HCT116 (cell line): ENCODE results near the gene PIGX. TPM values are rescaled to one million over a fixed set of nuclear protein-coding genes. Genes with fewer than 3 reads are reported as not detected.
A peak's percentile ranks its signal among the peaks of the same experiment; 100 is the strongest.

ENCODE experiments used
- ATAC-seq: fragments of 200-7000 bp; cut with Tn5 transposase; 2 replicates; pipeline ENCODE4 v1.9.1; 2020; ENCODE audit warnings: mild to moderate bottlenecking, moderate library complexity
- BruUV-seq: library from RNA; stranded (reverse); fragments of 400-500 nt; replicated peaks from 2 replicates; lab custom pipeline; 2021; lab: Mats Ljungman, UMichigan
- CTCF ChIA-PET: fragments of 300-600 bp; sonication (Branson Sonifier 250); formaldehyde crosslinking; loops from one replicate; lab custom pipeline; 2021; ENCODE audit warnings: antibody characterized with exemption; lab: Charles Lee
- POLR2A ChIA-PET: fragments of 300-600, 350-600 bp; sonication (Branson Sonifier 250); formaldehyde crosslinking; loops from one replicate; lab custom pipeline; 2021; ENCODE audit warnings: antibody characterized with exemption; lab: Charles Lee
- RAD21 ChIA-PET, 2 experiments: fragments of 300-600 bp; sonication (Branson Sonifier 250); formaldehyde crosslinking; loops; one replicate each; lab custom pipeline; 2023; ENCODE audit warnings: low total read pairs in 2 of 2; ENCODE audit not compliant: uncharacterized antibody in 2 of 2, unreplicated experiment in 2 of 2, low non-redundant PET in 1 of 2; lab: Charles Lee
- DNase-seq: peaks from one replicate; pipeline ENCODE4 v3.0.0-alpha.2; 2010; ENCODE audit warnings: low read depth, low spot score
- H2AFZ ChIP-seq: fragments of 200-600 bp; shearing (Covaris generic), sonication (generic); 2 replicates; pipeline ENCODE4 v1.6.1; 2017; ENCODE audit warnings: low read depth, mixed run types, mixed read lengths, antibody characterized with exemption, low read length; ENCODE audit not compliant: poor library complexity, severe bottlenecking
- H3K27ac ChIP-seq: 2 replicates; pipeline ENCODE4 v1.5.1; 2012; ENCODE audit warnings: low read depth, low read length
- H3K27me3 ChIP-seq: fragments of 200-600 bp; sonication (generic); 2 replicates; pipeline ENCODE4 v1.6.1; 2016; ENCODE audit warnings: mixed run types, low read length, mixed read lengths; ENCODE audit not compliant: insufficient read depth
- H3K36me3 ChIP-seq, 2 experiments: fragments of 200-500 bp in 1 of 2; fragments of 200-600 bp in 1 of 2; sonication (Bioruptor generic) in 1 of 2; sonication (generic) in 1 of 2; 2 replicates each; pipeline versions ENCODE4 v1.5.1 to v1.6.1; 2014 to 2016; ENCODE audit warnings: low read length in 2 of 2, inconsistent platforms in 1 of 2, mixed read lengths in 1 of 2, mixed run types in 1 of 2; ENCODE audit not compliant: insufficient read depth in 2 of 2, control insufficient read depth in 1 of 2
- H3K4me1 ChIP-seq, 2 experiments: fragments of 200-600 bp in 1 of 2; sonication (generic) in 1 of 2; 2 replicates each; pipeline versions ENCODE4 v1.5.1 to v1.6.1; 2012 to 2017; ENCODE audit warnings: low read length in 2 of 2, inconsistent platforms in 1 of 2, mild to moderate bottlenecking in 1 of 2, mixed read lengths in 1 of 2, mixed run types in 1 of 2, moderate library complexity in 1 of 2; ENCODE audit not compliant: insufficient read depth in 2 of 2, control insufficient read depth in 1 of 2
- H3K4me2 ChIP-seq: fragments of 200-600 bp; sonication (generic); 2 replicates; pipeline ENCODE4 v1.6.1; 2017; ENCODE audit warnings: mixed run types, low read length, mixed read lengths
- H3K4me3 ChIP-seq, 2 experiments: fragments of 200-600 bp in 1 of 2; sonication (generic) in 1 of 2; replicated peaks in 1 of 2; 2 replicates each; pipeline ENCODE4 v1.5.1; 2011 to 2016; ENCODE audit warnings: low read length in 2 of 2, control low read depth in 1 of 2, low read depth in 1 of 2, mild to moderate bottlenecking in 1 of 2, mixed read lengths in 1 of 2, mixed run types in 1 of 2
- H3K79me2 ChIP-seq: fragments of 200-600 bp; sonication (generic); 2 replicates; pipeline ENCODE4 v1.6.1; 2017; ENCODE audit warnings: mild to moderate bottlenecking, mixed run types, low read length, moderate library complexity, mixed read lengths; ENCODE audit not compliant: insufficient read depth
- H3K9ac ChIP-seq: fragments of 200-600 bp; sonication (generic); 2 replicates; pipeline ENCODE4 v1.6.1; 2016; ENCODE audit warnings: low read length, mixed read lengths
- H3K9me2 ChIP-seq: fragments of 200-600 bp; sonication (generic), shearing (Covaris generic); 2 replicates; pipeline ENCODE4 v1.6.1; 2017; ENCODE audit warnings: mixed run types, mild to moderate bottlenecking, moderate library complexity; ENCODE audit not compliant: insufficient read depth
- H3K9me3 ChIP-seq, 2 experiments: fragments of 200-500 bp in 1 of 2; fragments of 200-600 bp in 1 of 2; sonication (Bioruptor generic) in 1 of 2; sonication (generic) in 1 of 2; 2 replicates each; pipeline ENCODE4 v1.6.1; 2014 to 2017; ENCODE audit warnings: low read length in 2 of 2, mixed read lengths in 2 of 2, inconsistent platforms in 1 of 2, low read depth in 1 of 2, mild to moderate bottlenecking in 1 of 2, mixed run types in 1 of 2, moderate library complexity in 1 of 2; ENCODE audit not compliant: control insufficient read depth in 1 of 2, insufficient read depth in 1 of 2
- H4K20me1 ChIP-seq: fragments of 200-600 bp; sonication (generic), shearing (Covaris generic); 2 replicates; pipeline ENCODE4 v1.6.1; 2017; ENCODE audit warnings: mixed run types, mild to moderate bottlenecking, moderate library complexity; ENCODE audit not compliant: insufficient read depth
- ATF3 ChIP-seq: IDR thresholded peaks from 2 replicates; pipeline ENCODE4 v1.6.1; 2012
- CBX3 ChIP-seq: IDR thresholded peaks from 2 replicates; pipeline ENCODE4 v1.6.1; 2012; ENCODE audit warnings: low read depth
- EGR1 ChIP-seq: IDR thresholded peaks from 2 replicates; pipeline ENCODE4 v1.6.1; 2012; ENCODE audit warnings: low read depth
- ELF1 ChIP-seq: IDR thresholded peaks from 2 replicates; pipeline ENCODE4 v1.6.1; 2012; ENCODE audit warnings: low read depth, borderline replicate concordance
- EZH2 ChIP-seq: fragments of 200-600 bp; sonication (generic); IDR thresholded peaks from 2 replicates; pipeline ENCODE4 v1.6.1; 2017; ENCODE audit warnings: antibody characterized with exemption, mixed run types
- EZH2phosphoT487 ChIP-seq: fragments of 200-600 bp; IDR thresholded peaks from 2 replicates; pipeline ENCODE4 v1.6.1; 2018; ENCODE audit warnings: antibody characterized with exemption, borderline replicate concordance
- FOSL1 ChIP-seq: IDR thresholded peaks from 2 replicates; pipeline ENCODE4 v1.6.1; 2012; ENCODE audit warnings: low read depth
- JUND ChIP-seq: IDR thresholded peaks from 2 replicates; pipeline ENCODE4 v1.6.1; 2012
- POLR2A ChIP-seq: IDR thresholded peaks from 2 replicates; pipeline ENCODE4 v1.7.0; 2011; ENCODE audit warnings: borderline replicate concordance; ENCODE audit not compliant: insufficient read depth, insufficient read length; ENCODE audit errors: extremely low read depth
- POLR2AphosphoS5 ChIP-seq: IDR thresholded peaks from 2 replicates; pipeline ENCODE4 v1.6.1; 2011; ENCODE audit warnings: mild to moderate bottlenecking, low read depth, low read length, moderate library complexity
- REST ChIP-seq: IDR thresholded peaks from 2 replicates; pipeline ENCODE4 v1.6.1; 2012; ENCODE audit warnings: low read depth
- SRF ChIP-seq: IDR thresholded peaks from 2 replicates; pipeline ENCODE4 v1.6.1; 2012; ENCODE audit warnings: low read depth
- YY1 ChIP-seq: IDR thresholded peaks from 2 replicates; pipeline ENCODE4 v1.6.1; 2011; ENCODE audit warnings: low read length, low read depth, moderate library complexity, mild to moderate bottlenecking; ENCODE audit not compliant: insufficient replicate concordance; ENCODE audit errors: extremely low read depth
- intact Hi-C: fragments of 100-400 bp; cut with micrococcal nuclease; formaldehyde crosslinking; loops from 2 replicates; pipeline ENCODE4 v1.10.0; 2022
- total RNA-seq: library from RNA; stranded (reverse); gene quantifications from one replicate; pipeline ENCODE4 v1.2.1, GENCODE V29; 2021; ENCODE audit not compliant: unreplicated experiment
- TF ChIP-seq, protein P1 (sequence below), 3 experiments: fragments of 200-600 bp in 1 of 3; sonication (generic) in 1 of 3; IDR thresholded peaks in 2 of 3; conservative IDR thresholded peaks in 1 of 3; 2 replicates each; pipeline ENCODE4 v1.5.1; 2012 to 2017; ENCODE audit warnings: low read depth in 2 of 3, low read length in 2 of 3, antibody characterized with exemption in 1 of 3, borderline replicate concordance in 1 of 3, control low read depth in 1 of 3, mild to moderate bottlenecking in 1 of 3, mixed read lengths in 1 of 3, mixed run types in 1 of 3, moderate library complexity in 1 of 3; ENCODE audit not compliant: insufficient read depth in 1 of 3

PIGX gene
- total RNA-seq, 1 experiment from 2014 or later: 27.2 TPM

DNA sequence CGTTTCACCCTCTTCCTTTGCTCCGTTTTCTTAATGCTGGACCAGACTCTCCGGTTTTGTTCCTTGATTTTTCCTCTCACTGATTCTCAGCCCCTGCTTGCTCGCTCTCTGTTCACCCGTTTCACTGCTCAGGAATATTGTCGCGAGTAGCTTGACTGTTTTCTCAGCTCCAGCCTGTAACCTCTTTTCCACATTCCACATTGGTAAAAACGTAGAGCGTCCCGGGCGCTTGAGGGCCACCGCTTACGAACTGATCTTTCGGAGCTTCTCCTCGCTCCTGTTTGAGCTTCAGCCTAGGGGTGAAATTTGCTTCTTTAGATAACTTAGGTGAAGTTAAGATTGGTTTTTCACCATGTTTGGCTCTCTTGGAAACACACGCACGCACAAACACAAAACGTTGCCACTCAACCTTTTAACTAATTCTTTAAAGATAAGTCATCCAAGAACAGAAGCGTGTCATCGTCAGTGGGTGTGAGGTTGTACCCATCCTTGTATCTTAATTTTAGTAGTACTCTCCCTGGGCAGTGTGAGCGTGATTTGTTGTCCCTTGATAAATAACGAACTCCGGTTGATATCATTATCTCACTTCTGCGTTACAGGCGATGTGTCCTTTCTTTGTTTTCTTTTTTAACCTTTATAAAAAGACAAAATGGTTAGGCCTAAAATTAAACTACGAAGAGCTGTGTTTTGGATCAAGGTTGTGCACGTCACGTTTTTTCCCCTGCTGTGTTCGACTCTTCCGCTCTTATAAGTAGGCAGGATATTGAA is 28.5 kb downstream of the PIGX start:
- TF ChIP-seq POLR2A: no peak
- TF ChIP-seq ELF1: no peak
- TF ChIP-seq REST: no peak
- TF ChIP-seq, protein P1, sequence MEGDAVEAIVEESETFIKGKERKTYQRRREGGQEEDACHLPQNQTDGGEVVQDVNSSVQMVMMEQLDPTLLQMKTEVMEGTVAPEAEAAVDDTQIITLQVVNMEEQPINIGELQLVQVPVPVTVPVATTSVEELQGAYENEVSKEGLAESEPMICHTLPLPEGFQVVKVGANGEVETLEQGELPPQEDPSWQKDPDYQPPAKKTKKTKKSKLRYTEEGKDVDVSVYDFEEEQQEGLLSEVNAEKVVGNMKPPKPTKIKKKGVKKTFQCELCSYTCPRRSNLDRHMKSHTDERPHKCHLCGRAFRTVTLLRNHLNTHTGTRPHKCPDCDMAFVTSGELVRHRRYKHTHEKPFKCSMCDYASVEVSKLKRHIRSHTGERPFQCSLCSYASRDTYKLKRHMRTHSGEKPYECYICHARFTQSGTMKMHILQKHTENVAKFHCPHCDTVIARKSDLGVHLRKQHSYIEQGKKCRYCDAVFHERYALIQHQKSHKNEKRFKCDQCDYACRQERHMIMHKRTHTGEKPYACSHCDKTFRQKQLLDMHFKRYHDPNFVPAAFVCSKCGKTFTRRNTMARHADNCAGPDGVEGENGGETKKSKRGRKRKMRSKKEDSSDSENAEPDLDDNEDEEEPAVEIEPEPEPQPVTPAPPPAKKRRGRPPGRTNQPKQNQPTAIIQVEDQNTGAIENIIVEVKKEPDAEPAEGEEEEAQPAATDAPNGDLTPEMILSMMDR (IDR thresholded peaks at IDR 0.05 in 2 of 3, conservative IDR thresholded peaks at IDR 0.05 in 1 of 3; ENCODE audit: borderline replicate concordance in 1 of 3, insufficient read depth in 1 of 3, low read depth in 2 of 3, low read length in 2 of 3): no peak
- TF ChIP-seq CBX3: no peak
- no peak for TF ChIP-seq JUND
- TF ChIP-seq FOSL1: no peak; the same call in 1 of the 2 replicates
- no peak for TF ChIP-seq EZH2
- TF ChIP-seq SRF: no peak
- no peak for TF ChIP-seq POLR2AphosphoS5
- no peak for TF ChIP-seq EZH2phosphoT487
- TF ChIP-seq ATF3: no peak
- TF ChIP-seq EGR1: no peak
- no peak for TF ChIP-seq YY1
- no peak for DNase-seq
- ChIA-PET POLR2A (interaction anchor here (0.7 to 1.3 kb wide), 3 partner anchors 25 to 197 kb away, joined by 3 to 5 read pairs (median 5); partner anchors contain the start of genes CEP19 and PIGX), RAD21 (interaction anchor here in 1 of 2 experiments (0.6 kb wide), 1 partner anchor 136 kb away, joined by 6 read pairs; no protein-coding TSS in a partner anchor), CTCF (no interaction called here)
- Histone ChIP-seq H3K79me2 (peaks cover 59% of the 10 kb centered on the region), H3K4me1 (peaks cover 3 to 11% of the 10 kb centered on the region in 2 experiments; a peak in 3 of 4 replicates), H4K20me1 (peaks cover 6% of the 10 kb centered on the region; the same call in 1 of the 2 replicates), H3K27me3 (no peaks in the 10 kb centered on the region), H3K9ac (peak overlapping the region; percentile 97), H3K9me3 (no peaks in the 10 kb centered on the region), H3K27ac (peak overlapping the region; percentile 87), H3K36me3 (no peaks in the 10 kb centered on the region), H3K4me2 (peak overlapping the region; percentile 87), H2AFZ (no peak overlapping the region), H3K9me2 (no peaks in the 10 kb centered on the region), H3K4me3 (peak overlapping the region; percentile 62 to 100)
- no peak; the same call in 1 of the 2 replicates for ATAC-seq
- intact Hi-C loops: no loop called here
- no TSS peak for BruUV-seq
